Neural cell (in vitro differentiated cells): Measurements from ENCODE around the gene IWS1. TPM values are rescaled to one million over a fixed set of nuclear protein-coding genes. Genes with fewer than 3 reads are reported as not detected.

Experiments
- H2AFZ ChIP-seq: fragments of 200-600, 300-800 bp; sonication (generic), shearing (Covaris generic); 2 replicates; pipeline ENCODE4 v1.6.0; 2014; ENCODE audit warnings: low read depth, mild to moderate bottlenecking, antibody characterized with exemption, low read length, moderate library complexity
- H3F3A ChIP-seq: fragments of 200-600 bp; shearing (Covaris generic); 2 replicates; pipeline ENCODE4 v1.6.1; 2016; ENCODE audit warnings: mild to moderate bottlenecking, moderate library complexity, mixed read lengths, antibody characterized with exemption, low read length; ENCODE audit not compliant: insufficient read depth, poor library complexity, severe bottlenecking
- H3K27ac ChIP-seq: fragments of 200-600, 300-800 bp; sonication (generic), shearing (Covaris generic); 2 replicates; pipeline ENCODE4 v1.5.1; 2014; ENCODE audit warnings: mild to moderate bottlenecking, low read length, moderate library complexity
- H3K27me3 ChIP-seq: fragments of 300-800, 200-600 bp; sonication (generic), shearing (Covaris generic); 2 replicates; pipeline ENCODE4 v1.6.0; 2014; ENCODE audit warnings: mild to moderate bottlenecking, low read depth, low read length, moderate library complexity; ENCODE audit not compliant: insufficient read depth
- H3K36me3 ChIP-seq: fragments of 300-800, 200-600 bp; sonication (generic), shearing (Covaris generic); 2 replicates; pipeline ENCODE4 v1.5.1; 2014; ENCODE audit warnings: mild to moderate bottlenecking, antibody characterized with exemption, low read length, moderate library complexity; ENCODE audit not compliant: insufficient read depth
- H3K4me2 ChIP-seq: fragments of 300-800, 200-600 bp; sonication (generic), shearing (Covaris generic); 2 replicates; pipeline ENCODE4 v1.6.0; 2014; ENCODE audit warnings: mild to moderate bottlenecking, low read length
- H3K4me3 ChIP-seq: fragments of 300-800, 200-600 bp; sonication (generic), shearing (Covaris generic); 2 replicates; pipeline ENCODE4 v1.5.1; 2014; ENCODE audit warnings: mild to moderate bottlenecking, low read length, moderate library complexity
- H3K79me2 ChIP-seq: fragments of 200-600 bp; shearing (Covaris generic); replicated peaks from 2 replicates; pipeline ENCODE4 v1.6.0; 2014; ENCODE audit warnings: mild to moderate bottlenecking, low read length, moderate library complexity; ENCODE audit not compliant: insufficient read depth
- H3K9ac ChIP-seq: fragments of 300-800, 200-600 bp; sonication (generic), shearing (Covaris generic); 2 replicates; pipeline ENCODE4 v1.6.1; 2016; ENCODE audit warnings: mild to moderate bottlenecking, low read length, mixed read lengths
- H3K9me2 ChIP-seq: fragments of 200-600 bp; shearing (Covaris generic); 2 replicates; pipeline ENCODE4 v1.6.1; 2016; ENCODE audit warnings: mild to moderate bottlenecking, low read length, mixed read lengths; ENCODE audit not compliant: insufficient read depth
- H3K9me3 ChIP-seq: fragments of 200-600, 300-800 bp; sonication (generic), shearing (Covaris generic); 2 replicates; pipeline ENCODE4 v1.6.1; 2016; ENCODE audit warnings: mild to moderate bottlenecking, mixed run types, low read length, moderate library complexity, mixed read lengths
- H4K20me1 ChIP-seq: fragments of 200-600 bp; shearing (Covaris generic); 2 replicates; pipeline ENCODE4 v1.6.1; 2016; ENCODE audit warnings: mild to moderate bottlenecking, mixed run types; ENCODE audit not compliant: insufficient read depth
- EP300 ChIP-seq: fragments of 450-650 bp; conservative IDR thresholded peaks from 2 replicates; pipeline ENCODE4 v1.6.1; 2014; ENCODE audit warnings: antibody characterized with exemption, mild to moderate bottlenecking, moderate library complexity; ENCODE audit not compliant: poor library complexity, severe bottlenecking
- EZH2 ChIP-seq: fragments of 200-600, 300-800 bp; shearing (Covaris generic), sonication (generic); IDR thresholded peaks from 2 replicates; pipeline ENCODE4 v1.6.1; 2014; ENCODE audit warnings: antibody characterized with exemption, low read length, borderline replicate concordance, mild to moderate bottlenecking; ENCODE audit not compliant: insufficient read depth, poor library complexity, severe bottlenecking
- MXI1 ChIP-seq: fragments of 450-650 bp; conservative IDR thresholded peaks from 2 replicates; pipeline ENCODE4 v1.6.1; 2014; ENCODE audit warnings: antibody characterized with exemption, mild to moderate bottlenecking; ENCODE audit not compliant: poor library complexity, severe bottlenecking
- POLR2AphosphoS5 ChIP-seq: IDR thresholded peaks from 2 replicates; pipeline ENCODE4 v1.6.1; 2012
- RAD21 ChIP-seq: fragments of 450-650 bp; conservative IDR thresholded peaks from 2 replicates; pipeline ENCODE4 v1.6.1; 2014; ENCODE audit warnings: antibody characterized with exemption, mild to moderate bottlenecking, moderate library complexity
- SMC3 ChIP-seq: fragments of 450-650 bp; conservative IDR thresholded peaks from 2 replicates; pipeline ENCODE4 v1.6.1; 2014; ENCODE audit warnings: antibody characterized with exemption, mild to moderate bottlenecking, moderate library complexity; ENCODE audit not compliant: poor library complexity
- TAF1 ChIP-seq: IDR thresholded peaks from 2 replicates; pipeline ENCODE4 v1.6.1; 2012; ENCODE audit warnings: low read depth
- polyA plus RNA-seq: library from polyadenylated mRNA; depleted of rRNA; stranded (reverse); fragments of >200 nt; gene quantifications from 2 replicates; pipeline ENCODE4 v1.2.3, GENCODE V29; 2014
- TF ChIP-seq, protein P1 (sequence below): fragments of 450-650 bp; IDR thresholded peaks from 2 replicates; pipeline ENCODE4 v1.5.1; 2014; ENCODE audit warnings: antibody characterized with exemption, mild to moderate bottlenecking, moderate library complexity; ENCODE audit not compliant: poor library complexity, severe bottlenecking
- TF ChIP-seq, protein P2 (sequence below): IDR thresholded peaks from 2 replicates; pipeline ENCODE4 v1.6.1; 2012; ENCODE audit warnings: borderline replicate concordance

Gene IWS1
- polyA plus RNA-seq, 1 donor from 2014 or later = 49.3 TPM

DNA sequence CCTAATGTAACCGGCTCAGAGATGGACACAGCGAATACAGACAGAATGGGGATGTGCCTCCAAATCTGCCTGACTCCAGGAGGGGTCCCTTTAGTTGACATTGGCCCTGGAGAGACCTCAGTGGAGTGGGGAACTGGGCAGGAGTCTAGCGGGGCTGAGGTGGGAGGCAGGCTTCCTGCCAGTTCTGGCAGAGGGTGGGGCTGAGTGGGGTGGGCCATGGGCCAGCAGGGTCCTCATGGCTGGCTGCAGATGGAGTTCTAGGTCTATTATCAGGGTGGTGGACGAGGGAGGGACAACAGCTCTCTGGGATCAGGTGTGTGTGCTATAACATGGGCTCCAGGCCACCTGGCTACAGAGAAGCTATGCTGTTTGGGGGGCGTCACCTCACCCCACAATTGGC, 86.9 kb downstream of the IWS1 start:
- H3K9me2 ChIP-seq = no peaks in the 10 kb centered on the region
- H3K36me3 ChIP-seq = no peaks in the 10 kb centered on the region
- no peak overlapping the region for H3K9ac ChIP-seq
- H3K4me3 ChIP-seq = no peak overlapping the region
- H4K20me1 ChIP-seq = no peaks in the 10 kb centered on the region
- no peak overlapping the region for H2AFZ ChIP-seq
- TF ChIP-seq POLR2AphosphoS5 (no peak), EP300 (no peak), TAF1 (no peak), MXI1 (no peak), SMC3 (no peak), RAD21 (no peak), EZH2 (no peak)
- TF ChIP-seq, protein P1, sequence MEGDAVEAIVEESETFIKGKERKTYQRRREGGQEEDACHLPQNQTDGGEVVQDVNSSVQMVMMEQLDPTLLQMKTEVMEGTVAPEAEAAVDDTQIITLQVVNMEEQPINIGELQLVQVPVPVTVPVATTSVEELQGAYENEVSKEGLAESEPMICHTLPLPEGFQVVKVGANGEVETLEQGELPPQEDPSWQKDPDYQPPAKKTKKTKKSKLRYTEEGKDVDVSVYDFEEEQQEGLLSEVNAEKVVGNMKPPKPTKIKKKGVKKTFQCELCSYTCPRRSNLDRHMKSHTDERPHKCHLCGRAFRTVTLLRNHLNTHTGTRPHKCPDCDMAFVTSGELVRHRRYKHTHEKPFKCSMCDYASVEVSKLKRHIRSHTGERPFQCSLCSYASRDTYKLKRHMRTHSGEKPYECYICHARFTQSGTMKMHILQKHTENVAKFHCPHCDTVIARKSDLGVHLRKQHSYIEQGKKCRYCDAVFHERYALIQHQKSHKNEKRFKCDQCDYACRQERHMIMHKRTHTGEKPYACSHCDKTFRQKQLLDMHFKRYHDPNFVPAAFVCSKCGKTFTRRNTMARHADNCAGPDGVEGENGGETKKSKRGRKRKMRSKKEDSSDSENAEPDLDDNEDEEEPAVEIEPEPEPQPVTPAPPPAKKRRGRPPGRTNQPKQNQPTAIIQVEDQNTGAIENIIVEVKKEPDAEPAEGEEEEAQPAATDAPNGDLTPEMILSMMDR = no peak
- TF ChIP-seq, protein P2, sequence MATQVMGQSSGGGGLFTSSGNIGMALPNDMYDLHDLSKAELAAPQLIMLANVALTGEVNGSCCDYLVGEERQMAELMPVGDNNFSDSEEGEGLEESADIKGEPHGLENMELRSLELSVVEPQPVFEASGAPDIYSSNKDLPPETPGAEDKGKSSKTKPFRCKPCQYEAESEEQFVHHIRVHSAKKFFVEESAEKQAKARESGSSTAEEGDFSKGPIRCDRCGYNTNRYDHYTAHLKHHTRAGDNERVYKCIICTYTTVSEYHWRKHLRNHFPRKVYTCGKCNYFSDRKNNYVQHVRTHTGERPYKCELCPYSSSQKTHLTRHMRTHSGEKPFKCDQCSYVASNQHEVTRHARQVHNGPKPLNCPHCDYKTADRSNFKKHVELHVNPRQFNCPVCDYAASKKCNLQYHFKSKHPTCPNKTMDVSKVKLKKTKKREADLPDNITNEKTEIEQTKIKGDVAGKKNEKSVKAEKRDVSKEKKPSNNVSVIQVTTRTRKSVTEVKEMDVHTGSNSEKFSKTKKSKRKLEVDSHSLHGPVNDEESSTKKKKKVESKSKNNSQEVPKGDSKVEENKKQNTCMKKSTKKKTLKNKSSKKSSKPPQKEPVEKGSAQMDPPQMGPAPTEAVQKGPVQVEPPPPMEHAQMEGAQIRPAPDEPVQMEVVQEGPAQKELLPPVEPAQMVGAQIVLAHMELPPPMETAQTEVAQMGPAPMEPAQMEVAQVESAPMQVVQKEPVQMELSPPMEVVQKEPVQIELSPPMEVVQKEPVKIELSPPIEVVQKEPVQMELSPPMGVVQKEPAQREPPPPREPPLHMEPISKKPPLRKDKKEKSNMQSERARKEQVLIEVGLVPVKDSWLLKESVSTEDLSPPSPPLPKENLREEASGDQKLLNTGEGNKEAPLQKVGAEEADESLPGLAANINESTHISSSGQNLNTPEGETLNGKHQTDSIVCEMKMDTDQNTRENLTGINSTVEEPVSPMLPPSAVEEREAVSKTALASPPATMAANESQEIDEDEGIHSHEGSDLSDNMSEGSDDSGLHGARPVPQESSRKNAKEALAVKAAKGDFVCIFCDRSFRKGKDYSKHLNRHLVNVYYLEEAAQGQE = no peak
- H3K27ac ChIP-seq = no peak overlapping the region
- no peaks in the 10 kb centered on the region for H3K79me2 ChIP-seq
- H3K27me3 ChIP-seq = no peaks in the 10 kb centered on the region
- no peak overlapping the region for H3K4me2 ChIP-seq
- H3K9me3 ChIP-seq = no peaks in the 10 kb centered on the region
- H3F3A ChIP-seq = no peaks in the 10 kb centered on the region

DNA sequence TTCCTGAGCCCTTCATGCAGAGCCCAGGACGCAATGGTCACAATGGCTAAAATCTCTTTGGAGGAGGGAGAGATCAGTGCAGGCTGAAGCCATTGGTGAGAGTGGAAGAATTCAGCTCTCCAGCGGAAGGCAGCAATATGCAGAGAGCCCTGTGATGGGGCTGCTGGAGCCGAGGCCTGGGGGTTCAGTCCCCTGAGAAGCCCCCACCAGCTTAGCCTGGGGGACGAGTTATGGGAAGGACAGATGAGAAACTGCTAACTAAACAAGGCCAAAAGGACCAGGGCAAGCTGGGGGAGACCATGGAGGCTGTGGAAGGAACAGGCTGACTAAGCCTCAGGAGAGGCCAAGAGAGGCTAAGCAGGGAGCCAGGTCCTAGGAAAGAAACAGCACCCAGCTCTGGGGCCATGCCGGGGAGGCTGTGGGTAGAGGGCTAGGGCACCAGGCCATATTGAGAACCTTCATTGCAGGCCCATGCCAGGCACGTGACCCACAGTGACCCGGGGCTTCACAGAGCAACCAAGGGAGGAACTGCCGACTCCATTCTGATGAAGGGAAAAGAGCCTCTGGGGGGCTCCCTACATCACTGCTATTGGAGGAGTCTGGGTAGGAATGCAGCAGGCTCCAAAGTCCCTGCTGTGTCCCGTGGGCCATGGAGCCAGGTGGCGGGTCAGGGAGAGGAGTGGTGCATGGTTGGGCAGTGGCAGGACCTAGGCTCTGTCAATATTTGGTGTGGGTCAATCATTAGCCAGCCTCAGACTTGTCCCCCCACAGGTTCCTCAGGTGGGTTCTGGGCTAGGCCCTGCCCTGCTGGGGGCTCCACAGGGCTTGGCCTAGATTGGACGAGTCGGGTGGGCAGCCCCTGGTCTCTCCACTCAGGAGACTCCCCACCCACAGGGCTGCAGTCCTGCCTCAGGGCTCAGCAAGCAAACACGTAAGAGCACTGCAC, 88.2 kb downstream of the IWS1 start:
- H3K4me3 ChIP-seq = no peak overlapping the region
- no peaks in the 10 kb centered on the region for H3K9me2 ChIP-seq
- H3F3A ChIP-seq = no peaks in the 10 kb centered on the region
- no peaks in the 10 kb centered on the region for H3K9me3 ChIP-seq
- no peak overlapping the region for H3K27ac ChIP-seq
- no peak overlapping the region for H2AFZ ChIP-seq
- no peaks in the 10 kb centered on the region for H3K79me2 ChIP-seq
- no peaks in the 10 kb centered on the region for H4K20me1 ChIP-seq
- no peak overlapping the region for H3K4me2 ChIP-seq
- no peaks in the 10 kb centered on the region for H3K36me3 ChIP-seq
- H3K9ac ChIP-seq = no peak overlapping the region
- H3K27me3 ChIP-seq = no peaks in the 10 kb centered on the region
- TF ChIP-seq MXI1 (no peak), EP300 (no peak), RAD21 (no peak), EZH2 (no peak), TAF1 (no peak), SMC3 (no peak), POLR2AphosphoS5 (no peak)
- TF ChIP-seq, protein P1 = no peak
- TF ChIP-seq, protein P2 = no peak
